ENCODE measurements around the gene NGEF.

The NGEF gene

GRCh38 chr2:232860593-232861241 lies 152.3 kb downstream of the NGEF start:
- TF ChIP-seq ZBTB7A (IDR thresholded peaks at IDR 0.05; ENCODE audit: low read depth): no peak
- no peak for TF ChIP-seq CEBPB (IDR thresholded peaks at IDR 0.05)
- TF ChIP-seq TAF1 (IDR thresholded peaks at IDR 0.05; ENCODE audit: low read depth): no peak
- TF ChIP-seq USF1 (IDR thresholded peaks at IDR 0.05): no peak
- TF ChIP-seq TCF12 (IDR thresholded peaks at IDR 0.05; ENCODE audit: low read depth): no peak
- TF ChIP-seq EGR1 (IDR thresholded peaks at IDR 0.05): no peak
- TF ChIP-seq REST (IDR thresholded peaks at IDR 0.05; ENCODE audit: low read depth): no peak
- no peak for TF ChIP-seq NFIC (IDR thresholded peaks at IDR 0.05)
- TF ChIP-seq TEAD4 (IDR thresholded peaks at IDR 0.05): no peak
- no peak for TF ChIP-seq FOXM1 (IDR thresholded peaks at IDR 0.05; ENCODE audit: borderline replicate concordance, low read depth)
- TF ChIP-seq EP300 (IDR thresholded peaks at IDR 0.05; ENCODE audit: borderline replicate concordance): no peak
- no peak for TF ChIP-seq CREB1 (IDR thresholded peaks at IDR 0.05; ENCODE audit: low read depth)

GRCh38 chr2:232859385-232859916 lies 153.6 kb downstream of the NGEF start:
- TF ChIP-seq ZBTB7A (IDR thresholded peaks at IDR 0.05; ENCODE audit: low read depth): no peak
- TF ChIP-seq CREB1 (IDR thresholded peaks at IDR 0.05; ENCODE audit: low read depth): no peak
- no peak for TF ChIP-seq EP300 (IDR thresholded peaks at IDR 0.05; ENCODE audit: borderline replicate concordance)
- TF ChIP-seq YY1 (IDR thresholded peaks at IDR 0.05; ENCODE audit: low read depth): no peak
- TF ChIP-seq NFIC (IDR thresholded peaks at IDR 0.05): no peak
- no peak for TF ChIP-seq EGR1 (IDR thresholded peaks at IDR 0.05)
- TF ChIP-seq TCF12 (IDR thresholded peaks at IDR 0.05; ENCODE audit: low read depth): no peak
- no peak for TF ChIP-seq REST (IDR thresholded peaks at IDR 0.05; ENCODE audit: low read depth)
- no peak for TF ChIP-seq FOXM1 (IDR thresholded peaks at IDR 0.05; ENCODE audit: borderline replicate concordance, low read depth)
- TF ChIP-seq USF1 (IDR thresholded peaks at IDR 0.05): no peak
- TF ChIP-seq RAD21 (IDR thresholded peaks at IDR 0.05; ENCODE audit: low read depth): no peak
- no peak for TF ChIP-seq MAX (IDR thresholded peaks at IDR 0.05)
- TF ChIP-seq CEBPB (IDR thresholded peaks at IDR 0.05): no peak

GRCh38 chr2:232857158-232857563 lies 155.9 kb downstream of the NGEF start:
- TF ChIP-seq TCF12 (IDR thresholded peaks at IDR 0.05; ENCODE audit: low read depth) (no peak), TEAD4 (IDR thresholded peaks at IDR 0.05) (no peak), CEBPB (IDR thresholded peaks at IDR 0.05) (0 out of 2 replicates have a peak, but pooled peaks have one; percentile 5), TAF1 (IDR thresholded peaks at IDR 0.05; ENCODE audit: low read depth) (no peak)

- TF ChIP-seq MAX (IDR thresholded peaks at IDR 0.05) (no peak), EGR1 (IDR thresholded peaks at IDR 0.05) (peak; percentile 99), CEBPB (IDR thresholded peaks at IDR 0.05) (no peak), TAF1 (IDR thresholded peaks at IDR 0.05; ENCODE audit: low read depth) (no peak), TEAD4 (IDR thresholded peaks at IDR 0.05) (peak; percentile 68), TCF12 (IDR thresholded peaks at IDR 0.05; ENCODE audit: low read depth) (peak; percentile 65; the same call in 1 of the 2 replicates), EP300 (IDR thresholded peaks at IDR 0.05; ENCODE audit: borderline replicate concordance) (peak; percentile 66; the same call in 1 of the 2 replicates), NFIC (IDR thresholded peaks at IDR 0.05) (peak; percentile 85), USF1 (IDR thresholded peaks at IDR 0.05) (no peak)
Observed at GRCh38 chr2:232854082-232854481, 159.0 kb downstream of the NGEF start.

- no peak for TF ChIP-seq CEBPB (IDR thresholded peaks at IDR 0.05)
- TF ChIP-seq EP300 (IDR thresholded peaks at IDR 0.05; ENCODE audit: borderline replicate concordance): no peak
- no peak for TF ChIP-seq ZBTB7A (IDR thresholded peaks at IDR 0.05; ENCODE audit: low read depth)
- no peak for TF ChIP-seq MAX (IDR thresholded peaks at IDR 0.05)
- TF ChIP-seq RAD21 (IDR thresholded peaks at IDR 0.05; ENCODE audit: low read depth): no peak
- no peak for TF ChIP-seq FOXM1 (IDR thresholded peaks at IDR 0.05; ENCODE audit: borderline replicate concordance, low read depth)
- TF ChIP-seq NFIC (IDR thresholded peaks at IDR 0.05): no peak
- TF ChIP-seq EGR1 (IDR thresholded peaks at IDR 0.05): no peak
- TF ChIP-seq REST (IDR thresholded peaks at IDR 0.05; ENCODE audit: low read depth): no peak
Observed at GRCh38 chr2:232852676-232853075, 160.4 kb downstream of the NGEF start.
